Limb (tissue), 2 donors: ENCODE measurements around the gene SLC8A1.

ENCODE experiments used
- DNase-seq, 2 donors: peaks; one replicate each; pipeline ENCODE4 v3.0.0-alpha.2; 2016; ENCODE audit errors: extremely low spot score in 2 of 2

The SLC8A1 gene

GRCh38 chr2:40242315-40242714 is 209.6 kb downstream of the SLC8A1 start:
- DNase-seq, result no peak

- DNase-seq, result peak; percentile 71 to 79
Measured at GRCh38 chr2:40240070-40240469, 211.8 kb downstream of the SLC8A1 start.

GRCh38 chr2:40230707-40231432 is 221.0 kb downstream of the SLC8A1 start:
- no peak for DNase-seq

DNA sequence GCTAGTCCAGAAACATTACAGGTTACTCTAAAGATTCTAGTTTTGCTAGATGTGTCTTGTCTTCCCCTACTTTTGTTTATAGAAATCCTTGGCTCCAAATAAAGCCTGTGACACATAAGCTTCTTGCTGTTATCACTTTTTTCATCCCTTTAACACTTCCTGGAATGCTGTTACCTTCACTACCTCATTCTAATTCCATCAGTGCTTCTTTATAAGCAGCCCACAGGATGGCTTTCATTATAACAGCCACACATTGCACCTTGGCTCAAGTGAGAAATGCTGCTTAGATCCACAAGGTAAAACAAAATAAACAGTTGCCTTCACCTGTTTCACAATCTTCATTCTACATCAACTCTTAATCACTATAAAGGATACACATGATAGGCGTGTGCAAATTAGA is 221.7 kb downstream of the SLC8A1 start:
- DNase-seq, result no peak

DNA sequence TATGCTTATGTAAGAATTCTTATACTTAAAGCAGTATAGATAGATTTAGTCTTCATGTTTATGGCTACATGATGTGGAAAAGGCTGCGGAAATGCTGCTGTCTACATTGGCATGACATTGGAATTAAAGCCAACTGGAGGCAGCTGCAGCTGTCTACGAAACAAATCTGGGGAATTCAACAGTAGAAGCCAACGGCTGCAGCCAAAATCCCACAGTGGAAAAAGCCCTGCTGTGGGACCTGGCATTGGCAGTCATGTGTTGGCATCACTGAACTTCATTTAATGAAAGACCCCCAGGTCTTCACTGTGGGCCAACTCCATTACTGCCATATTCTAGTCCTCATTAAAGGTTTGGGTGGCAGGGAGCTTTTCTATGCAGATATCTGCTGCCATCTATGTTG is 223.6 kb downstream of the SLC8A1 start:
- peak in 1 of 2 donors; percentile 52 for DNase-seq

DNA sequence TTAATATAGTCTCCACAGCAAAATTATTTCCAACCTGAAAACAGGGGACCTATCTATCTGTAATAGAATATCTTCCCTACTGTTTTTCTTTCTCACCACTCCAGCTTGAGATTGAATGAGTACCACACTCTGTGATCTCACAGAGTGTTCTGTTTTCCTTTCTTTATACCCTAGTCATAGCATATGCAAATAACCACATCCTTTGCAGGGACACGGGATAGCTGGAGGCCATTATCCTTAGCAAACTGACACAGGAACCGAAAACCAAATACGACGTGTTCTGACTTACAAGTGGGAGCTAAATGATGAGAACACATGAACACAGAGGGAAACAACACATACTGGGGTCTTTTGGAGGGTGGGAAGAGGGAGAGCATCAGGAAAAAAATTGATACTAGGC is 224.7 kb downstream of the SLC8A1 start:
- no peak for DNase-seq

GRCh38 chr2:40226637-40227036 is 225.3 kb downstream of the SLC8A1 start:
- DNase-seq, result no peak

- DNase-seq, result no peak
Measured at GRCh38 chr2:40225670-40226210, 226.2 kb downstream of the SLC8A1 start.

DNA sequence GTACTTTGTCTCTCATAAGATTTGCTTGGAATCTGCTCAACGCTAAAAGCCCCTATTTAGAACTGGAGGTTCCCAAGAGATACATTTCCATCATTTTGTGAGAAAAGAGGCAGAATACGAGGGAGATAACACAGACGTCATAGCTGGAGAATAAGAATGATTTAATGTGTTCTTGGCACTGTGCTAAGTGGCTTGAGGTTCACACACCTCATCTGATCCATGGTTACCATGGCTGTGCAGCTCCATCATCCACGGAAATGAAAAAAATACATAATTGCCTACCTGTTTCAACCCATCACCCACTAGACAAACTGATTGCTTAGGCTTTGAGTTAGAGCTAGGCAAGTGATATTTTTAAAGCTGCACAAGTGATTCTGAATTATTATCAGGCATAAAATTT is 227.6 kb downstream of the SLC8A1 start:
- DNase-seq, result no peak

GRCh38 chr2:40220177-40220925 is 231.5 kb downstream of the SLC8A1 start:
- DNase-seq, result no peak

DNA sequence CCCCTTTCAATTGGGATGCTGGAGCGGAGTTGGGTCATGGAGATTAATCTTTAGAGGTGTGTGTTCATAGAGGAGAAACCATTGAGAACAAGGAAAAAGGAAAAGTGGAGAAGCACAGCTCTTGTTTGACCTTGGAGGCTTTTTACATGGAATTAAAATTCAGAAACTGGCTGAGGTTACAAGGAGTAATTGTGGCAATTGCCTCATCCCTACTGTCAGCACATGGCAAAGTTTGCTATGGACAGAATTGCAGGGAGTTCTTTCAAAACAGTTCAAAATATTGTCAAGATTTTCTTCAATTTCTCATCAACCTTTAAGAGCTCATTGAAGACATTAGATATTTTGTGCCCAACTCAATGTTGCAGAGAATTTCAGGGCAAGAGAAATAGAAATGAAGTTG is 232.7 kb downstream of the SLC8A1 start:
- DNase-seq, result no peak

- DNase-seq, result no peak
Measured at GRCh38 chr2:40218679-40219078, 233.2 kb downstream of the SLC8A1 start.

DNA sequence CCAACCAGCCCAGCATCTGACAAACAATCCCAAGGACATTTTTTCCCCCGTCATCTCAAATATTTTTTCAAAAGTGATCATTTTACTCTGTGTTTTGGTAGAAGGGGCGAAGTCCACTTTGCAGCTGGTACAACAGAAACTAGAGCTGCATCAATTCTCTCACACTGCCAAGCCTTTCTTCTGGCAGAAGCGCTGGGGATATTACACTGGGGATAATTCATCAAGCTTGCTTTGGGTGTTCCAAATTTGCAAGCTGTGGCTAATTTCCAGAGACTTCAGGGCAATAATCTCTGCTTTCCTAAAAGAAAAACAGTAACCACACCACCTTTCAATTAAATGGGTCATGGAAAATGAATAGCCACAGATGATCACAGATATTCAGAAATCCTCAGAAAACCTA is 238.3 kb downstream of the SLC8A1 start:
- no peak for DNase-seq

- no peak for DNase-seq
Measured at GRCh38 chr2:40213071-40213470, 238.8 kb downstream of the SLC8A1 start.

- no peak for DNase-seq
Measured at GRCh38 chr2:40210968-40211353, 240.9 kb downstream of the SLC8A1 start.

GRCh38 chr2:40210344-40210967 is 241.4 kb downstream of the SLC8A1 start:
- no peak for DNase-seq

GRCh38 chr2:40209761-40210160 is 242.1 kb downstream of the SLC8A1 start:
- DNase-seq, result no peak

GRCh38 chr2:40208463-40208862 is 243.4 kb downstream of the SLC8A1 start:
- no peak for DNase-seq

DNA sequence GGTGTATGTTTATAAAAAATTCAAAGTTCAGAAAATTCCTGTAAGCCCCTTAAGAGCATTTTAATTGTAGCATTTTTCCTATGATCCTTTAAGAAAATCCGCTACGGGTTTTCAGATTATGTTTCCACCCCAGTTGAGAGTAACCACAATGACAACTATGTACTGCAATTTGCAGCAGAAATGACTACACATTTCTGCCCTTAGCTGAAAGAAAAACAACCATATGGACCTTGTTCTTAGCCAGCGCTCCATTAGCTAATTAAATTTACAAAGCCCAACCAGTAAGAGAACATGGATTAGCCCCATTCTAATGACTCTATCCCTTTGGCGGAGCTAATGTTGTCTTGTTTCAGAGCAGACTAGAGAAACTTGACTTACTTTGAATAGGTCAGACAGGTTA is 247.6 kb downstream of the SLC8A1 start:
- no peak for DNase-seq

DNA sequence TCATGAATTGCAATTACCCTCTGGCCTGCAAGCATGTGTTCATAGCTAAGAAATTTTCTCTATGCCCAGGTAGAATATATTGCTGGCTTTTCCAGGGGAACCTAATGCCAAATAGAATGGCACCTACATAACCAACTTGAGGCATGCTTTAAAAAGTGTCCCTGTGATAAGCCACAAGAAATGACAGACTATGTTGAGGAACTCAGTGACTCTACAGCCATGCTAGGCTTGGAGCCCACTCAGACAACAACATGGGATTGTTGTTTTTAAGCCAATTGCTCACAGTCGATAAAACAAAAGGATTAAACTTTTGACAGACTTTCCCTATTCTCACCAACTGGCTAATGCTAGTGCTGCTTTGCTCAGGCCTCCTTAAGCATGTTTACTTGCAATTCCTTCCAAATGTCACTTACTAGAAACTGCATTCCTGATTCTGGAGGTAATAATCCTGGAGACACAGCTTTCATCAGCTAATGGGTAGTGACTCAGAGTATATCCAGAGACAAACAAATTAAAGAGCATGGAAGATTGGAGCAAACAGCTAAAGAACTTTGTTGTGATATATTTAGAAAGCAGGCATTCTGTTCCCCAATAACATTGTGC is 249.0 kb downstream of the SLC8A1 start:
- no peak for DNase-seq

GRCh38 chr2:40201425-40201824 is 250.5 kb downstream of the SLC8A1 start:
- DNase-seq, result no peak

GRCh38 chr2:40200366-40200915 is 251.4 kb downstream of the SLC8A1 start:
- DNase-seq, result no peak
